GM19351 (cell line): ENCODE results near the gene GRHL3.
A peak's percentile ranks its signal among the peaks of the same experiment; 100 is the strongest.

Source experiments
- ATAC-seq: cut with Tn5 transposase; IDR thresholded peaks from one replicate; pipeline ENCODE4 v1.9.1; 2021; ENCODE audit warnings: mild to moderate bottlenecking, moderate library complexity; ENCODE audit not compliant: unreplicated experiment

Gene GRHL3

DNA sequence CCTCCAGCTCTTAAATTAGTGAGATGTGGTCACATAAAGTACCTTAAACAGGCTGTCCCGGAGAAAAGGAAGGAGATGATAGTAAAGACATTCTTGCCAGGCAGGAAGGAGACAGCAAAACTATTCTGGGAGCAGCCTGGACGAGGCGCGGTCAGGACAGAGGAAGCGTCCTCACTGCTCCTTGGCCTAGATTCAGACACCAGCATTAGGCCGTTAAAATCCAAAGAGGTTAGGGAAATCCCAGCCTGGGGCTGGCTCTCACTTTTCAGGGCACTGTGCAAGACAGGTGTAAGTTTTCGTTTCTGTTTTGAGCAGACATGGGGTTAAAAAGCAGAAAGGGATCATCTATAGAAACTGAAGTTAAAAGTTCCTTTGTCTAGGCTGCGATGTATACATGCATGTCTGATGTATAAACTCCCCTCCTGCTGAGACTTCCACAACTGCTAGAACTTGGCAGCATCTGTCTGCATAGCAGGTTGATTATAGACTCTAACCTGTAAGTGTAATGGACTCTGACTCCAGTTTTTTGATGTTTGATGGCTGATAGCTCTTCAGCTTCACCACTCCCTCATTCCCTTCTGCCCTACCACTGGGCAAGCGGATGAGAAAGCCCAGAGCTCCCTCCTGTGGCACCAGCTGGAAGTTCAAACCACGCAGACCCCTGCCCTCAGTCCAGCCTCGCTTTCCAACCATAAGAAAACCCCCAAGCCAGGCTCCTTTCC lies 72.9 kb downstream of the GRHL3 start:
- peak; percentile 69 for ATAC-seq

DNA sequence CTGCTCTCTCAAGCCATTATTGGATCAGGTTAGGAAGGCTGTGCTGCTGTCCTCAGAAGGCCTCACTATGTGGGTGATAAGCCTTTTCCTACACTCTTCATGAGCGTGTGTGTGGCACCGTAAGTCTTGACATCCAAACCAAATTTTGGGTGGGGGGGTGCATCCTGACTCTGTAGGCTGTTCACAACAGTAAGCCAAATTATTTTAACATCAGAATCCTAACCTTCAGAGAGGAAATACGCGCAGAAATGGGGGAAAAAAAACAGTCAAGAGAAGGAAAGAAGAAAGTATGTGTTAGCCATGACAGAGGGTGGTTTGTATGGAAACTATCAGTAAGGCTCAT lies 73.4 kb downstream of the GRHL3 start:
- ATAC-seq: no peak

DNA sequence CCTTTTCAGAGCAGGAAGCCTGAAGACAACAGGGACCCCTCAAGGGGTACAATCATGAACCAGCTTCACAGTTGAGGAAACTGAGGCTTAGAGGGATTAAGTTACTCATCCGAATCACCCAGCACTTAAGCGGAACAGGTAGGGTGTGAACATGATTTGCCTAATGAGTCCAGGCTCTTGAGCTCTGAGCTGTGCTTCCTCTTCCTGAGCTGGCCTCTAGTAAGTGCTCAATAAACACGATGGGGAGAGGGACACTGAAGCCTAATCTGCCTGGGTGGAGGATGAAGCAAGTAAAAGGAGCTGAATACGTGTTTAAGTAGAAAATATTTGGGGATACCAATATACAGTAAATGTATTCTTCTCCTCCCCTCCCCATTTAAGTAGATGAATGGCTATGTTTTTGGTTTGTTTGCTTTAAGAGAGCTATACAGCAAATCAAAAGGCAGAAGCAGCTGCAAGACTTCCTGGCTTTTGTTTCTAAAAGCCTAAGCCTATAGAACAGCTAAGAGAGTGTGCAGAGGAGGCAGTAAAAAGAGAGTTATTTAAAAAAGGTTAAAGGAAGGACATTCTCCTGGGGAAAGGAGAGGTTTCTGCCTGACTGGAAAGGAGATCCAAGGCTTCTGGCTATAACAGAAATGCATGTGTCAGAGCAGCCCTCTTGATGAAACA lies 74.0 kb downstream of the GRHL3 start:
- no peak for ATAC-seq

DNA sequence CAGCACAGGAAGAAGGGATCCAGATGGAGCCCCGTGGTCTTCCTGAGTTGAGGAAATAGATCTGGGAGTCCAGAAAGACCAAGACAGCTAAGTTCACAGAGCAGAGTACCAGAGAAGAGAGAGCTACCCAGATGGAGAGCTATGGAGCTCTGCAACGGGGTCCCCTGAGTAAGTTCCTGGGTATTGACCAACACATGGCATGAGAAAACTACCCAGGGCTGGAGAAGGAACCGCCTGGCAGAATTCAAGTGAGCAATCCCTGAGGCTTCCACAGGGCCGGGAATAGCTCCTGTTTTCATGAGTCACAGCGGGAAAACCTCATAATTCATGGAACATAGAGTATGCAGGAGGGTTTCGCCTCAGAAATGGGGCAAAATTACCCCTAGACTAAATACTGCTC lies 74.7 kb downstream of the GRHL3 start:
- no peak for ATAC-seq

DNA sequence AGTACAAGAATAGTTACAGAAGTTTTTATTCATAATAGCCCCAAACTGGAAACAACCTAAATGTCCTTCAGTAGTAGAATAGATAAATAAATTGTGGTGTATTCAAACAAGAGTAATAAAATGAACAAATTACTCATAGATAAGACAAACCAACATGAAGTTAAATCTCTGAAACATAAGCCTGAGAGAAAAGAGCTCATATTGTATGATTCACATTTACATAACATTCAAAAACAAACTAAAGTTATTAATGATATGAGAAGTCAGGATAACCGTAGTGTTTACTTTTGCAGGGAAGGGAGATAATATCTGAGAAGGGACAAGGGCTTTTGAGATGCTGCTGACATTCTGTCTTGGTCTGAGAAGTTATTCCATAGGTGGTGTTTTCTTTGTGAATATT lies 80.9 kb downstream of the GRHL3 start:
- ATAC-seq: no peak

DNA sequence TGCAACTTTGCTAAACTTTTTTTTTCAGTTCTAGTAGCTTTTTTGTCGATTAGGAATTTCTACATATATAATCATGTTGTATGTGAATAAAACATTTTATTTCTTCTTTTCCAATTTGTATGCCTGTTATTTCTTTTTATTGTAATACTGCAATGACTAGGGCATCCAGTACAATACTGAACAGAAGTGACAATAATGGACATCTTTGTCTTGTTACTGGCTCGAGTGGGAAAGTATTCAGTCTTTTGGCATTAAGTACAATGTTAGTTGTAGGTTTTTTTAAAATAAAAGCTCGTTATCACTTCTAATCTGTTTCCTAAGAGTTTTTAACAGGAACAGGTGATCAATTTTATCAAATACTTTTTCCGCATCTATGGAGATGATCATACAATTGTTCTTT lies 84.6 kb downstream of the GRHL3 start:
- no peak for ATAC-seq
